GM19035 (cell line): Measurements from ENCODE around the gene MTERF4.
A peak's percentile ranks its signal among the peaks of the same experiment; 100 is the strongest.

ENCODE experiments used
- ATAC-seq: cut with Tn5 transposase; IDR thresholded peaks from one replicate; pipeline ENCODE4 v1.9.1; 2021; ENCODE audit not compliant: unreplicated experiment

MTERF4 gene

GRCh38 chr2:241091201-241091600 is 10.9 kb downstream of the MTERF4 start:
- ATAC-seq = no peak

- no peak for ATAC-seq
Measured at GRCh38 chr2:241088791-241089732, 13.0 kb downstream of the MTERF4 start.

- peak; percentile 43 for ATAC-seq
Measured at GRCh38 chr2:241088376-241088775, 13.7 kb downstream of the MTERF4 start.

- peak; percentile 70 for ATAC-seq
Measured at GRCh38 chr2:241087420-241088268, 14.4 kb downstream of the MTERF4 start.

GRCh38 chr2:241084856-241085444 is 17.1 kb downstream of the MTERF4 start:
- ATAC-seq = no peak

- ATAC-seq = no peak
Measured at GRCh38 chr2:241083091-241083415, 19.0 kb downstream of the MTERF4 start.

- no peak for ATAC-seq
Measured at GRCh38 chr2:241082341-241083090, 19.6 kb downstream of the MTERF4 start.

- ATAC-seq = no peak
Measured at GRCh38 chr2:241081643-241082340, 20.3 kb downstream of the MTERF4 start.

- ATAC-seq = no peak
Measured at GRCh38 chr2:241081190-241081642, 20.9 kb downstream of the MTERF4 start.

- ATAC-seq = no peak
Measured at GRCh38 chr2:241080405-241081189, 21.5 kb downstream of the MTERF4 start.

GRCh38 chr2:241074901-241075540 is 27.1 kb downstream of the MTERF4 start:
- no peak for ATAC-seq

- ATAC-seq = no peak
Measured at GRCh38 chr2:241074065-241074818, 27.8 kb downstream of the MTERF4 start.

- ATAC-seq = no peak
Measured at GRCh38 chr2:241073166-241074064, 28.7 kb downstream of the MTERF4 start.

- ATAC-seq = no peak
Measured at GRCh38 chr2:241072553-241073165, 29.4 kb downstream of the MTERF4 start.

- ATAC-seq = no peak
Measured at GRCh38 chr2:241072151-241072550, 29.9 kb downstream of the MTERF4 start.

GRCh38 chr2:241071677-241072111 is 30.4 kb downstream of the MTERF4 start:
- no peak for ATAC-seq
